A673 (cell line): Measurements from ENCODE around the gene ZNF506. TPM values are rescaled to one million over a fixed set of nuclear protein-coding genes. Genes with fewer than 3 reads are reported as not detected.
"Not testable (repeated sequence)": the region's sequence is repeated elsewhere in the genome, so short reads cannot be mapped to it uniquely, and the experiment has no call there.

Experiments
- BruUV-seq: library from RNA; stranded (reverse); fragments of 400-500 nt; replicated peaks from 2 replicates; lab custom pipeline; 2021; lab: Mats Ljungman, UMichigan
- CTCF ChIA-PET: fragments of 300-600 bp; sonication (Branson Sonifier 250); formaldehyde crosslinking; loops from one replicate; lab custom pipeline; 2022; ENCODE audit warnings: antibody characterized with exemption; lab: Charles Lee
- POLR2A ChIA-PET: fragments of 300-600 bp; sonication (Branson Sonifier 250); formaldehyde crosslinking; loops from one replicate; lab custom pipeline; 2022; ENCODE audit warnings: antibody characterized with exemption; ENCODE audit not compliant: low non-redundant PET; lab: Charles Lee
- DNase-seq: peaks from one replicate; pipeline ENCODE4 v3.0.0-alpha.2; 2015; ENCODE audit warnings: low spot score
- H3K27ac ChIP-seq: fragments of 200-600 bp; sonication (generic); 2 replicates; pipeline ENCODE4 v1.5.1; 2016; ENCODE audit warnings: mixed run types, low read depth, mild to moderate bottlenecking, mixed read lengths, antibody characterized with exemption, low read length; ENCODE audit not compliant: poor library complexity, severe bottlenecking
- H3K27me3 ChIP-seq: fragments of 200-600 bp; sonication (generic); replicated peaks from 2 replicates; pipeline ENCODE4 v1.6.1; 2017; ENCODE audit warnings: mixed run types, low read depth, mild to moderate bottlenecking, mixed read lengths, antibody characterized with exemption, low read length; ENCODE audit not compliant: insufficient read depth, poor library complexity
- H3K36me3 ChIP-seq: fragments of 200-600 bp; sonication (generic); 2 replicates; pipeline ENCODE4 v1.6.1; 2016; ENCODE audit warnings: mixed run types, mild to moderate bottlenecking, mixed read lengths, antibody characterized with exemption, low read length; ENCODE audit not compliant: insufficient read depth, poor library complexity, severe bottlenecking
- H3K4me1 ChIP-seq: fragments of 200-600 bp; sonication (generic); 2 replicates; pipeline ENCODE4 v1.6.1; 2017; ENCODE audit warnings: mixed run types, mild to moderate bottlenecking, mixed read lengths, antibody characterized with exemption, low read length; ENCODE audit not compliant: insufficient read depth, poor library complexity, severe bottlenecking
- H3K4me3 ChIP-seq: fragments of 200-600 bp; sonication (generic); 2 replicates; pipeline ENCODE4 v1.5.1; 2016; ENCODE audit warnings: low read depth, mixed run types, mild to moderate bottlenecking, mixed read lengths, low read length; ENCODE audit not compliant: poor library complexity, severe bottlenecking
- H3K9me3 ChIP-seq: fragments of 200-600 bp; sonication (generic); 2 replicates; pipeline ENCODE4 v1.6.1; 2016; ENCODE audit warnings: mixed run types, low read depth, mild to moderate bottlenecking, mixed read lengths, antibody characterized with exemption, low read length; ENCODE audit not compliant: poor library complexity, severe bottlenecking
- CTCF ChIP-seq: fragments of 300-800, 200-600 bp; sonication (generic); conservative IDR thresholded peaks from 2 replicates; pipeline ENCODE4 v1.5.1; 2017; ENCODE audit warnings: low read depth, mild to moderate bottlenecking, antibody characterized with exemption, low read length, moderate library complexity, mixed read lengths
- EZH2 ChIP-seq: fragments of 200-600 bp; sonication (generic); IDR thresholded peaks from 2 replicates; pipeline ENCODE4 v1.6.1; 2017; ENCODE audit warnings: borderline replicate concordance, low read depth, mild to moderate bottlenecking, mixed read lengths, antibody characterized with exemption, low read length; ENCODE audit not compliant: poor library complexity, severe bottlenecking
- intact Hi-C: fragments of 100-400 bp; cut with micrococcal nuclease; formaldehyde crosslinking; loops from one replicate; pipeline ENCODE4 v1.10.0; 2022; ENCODE audit not compliant: unreplicated experiment
- total RNA-seq: library from RNA; stranded (reverse); gene quantifications from 2 replicates; pipeline ENCODE4 v1.2.3, GENCODE V29; 2021

Gene ZNF506
- total RNA-seq, 1 experiment from 2014 or later = 14.7 TPM

- Histone ChIP-seq H3K4me1 (no peaks in the 10 kb centered on the region), H3K4me3 (no peak overlapping the region), H3K36me3 (peaks cover 42% of the 10 kb centered on the region), H3K27ac (no peak overlapping the region), H3K27me3 (no peaks in the 10 kb centered on the region), H3K9me3 (peaks cover 2% of the 10 kb centered on the region)
- POLR2A ChIA-PET = no interaction called here
- BruUV-seq = no TSS peak
- no peak for DNase-seq
- TF ChIP-seq EZH2 (no peak), CTCF (no peak)
- intact Hi-C loops = no loop called here
- CTCF ChIA-PET = no interaction called here
These were observed 33.5 kb downstream of the ZNF506 start for GRCh38 chr19:19788015-19788414.

- H3K9me3 ChIP-seq, CTCF ChIA-PET, H3K4me1 ChIP-seq, intact Hi-C loops, POLR2A ChIA-PET, DNase-seq, BruUV-seq, H3K27ac ChIP-seq, H3K4me3 ChIP-seq, H3K27me3 ChIP-seq: not testable (repeated sequence)
- H3K36me3 ChIP-seq = peaks cover 20% of the 10 kb centered on the region
These were observed 36.1 kb downstream of the ZNF506 start for GRCh38 chr19:19785476-19785875.

GRCh38 chr19:19782783-19783182 lies 38.8 kb downstream of the ZNF506 start:
- ChIA-PET CTCF (no interaction called here), POLR2A (no interaction called here)
- Histone ChIP-seq H3K27me3 (no peaks in the 10 kb centered on the region), H3K36me3 (peaks cover 3% of the 10 kb centered on the region), H3K9me3 (no peaks in the 10 kb centered on the region), H3K4me1 (no peaks in the 10 kb centered on the region), H3K27ac (no peak overlapping the region), H3K4me3 (no peak overlapping the region)
- BruUV-seq = no TSS peak
- TF ChIP-seq CTCF (no peak), EZH2 (no peak)
- intact Hi-C loops = no loop called here
- no peak for DNase-seq

GRCh38 chr19:19781791-19782190 lies 39.8 kb downstream of the ZNF506 start:
- H3K27ac ChIP-seq, intact Hi-C loops, DNase-seq, POLR2A ChIA-PET, H3K9me3 ChIP-seq, H3K4me3 ChIP-seq, BruUV-seq, H3K36me3 ChIP-seq, H3K4me1 ChIP-seq, H3K27me3 ChIP-seq, CTCF ChIA-PET: not testable (repeated sequence)
